HL-60 (cell line): ENCODE results near the gene TSHZ2.

Source experiments
- DNase-seq, 2 experiments: peaks; one replicate each; pipeline ENCODE4 v3.0.0-alpha.2; 2010 to 2020; ENCODE audit warnings: low read depth in 1 of 2, low spot score in 1 of 2
- H3K27ac ChIP-seq: fragments of 250-450 bp; sonication (Bioruptor Pico); replicated peaks from 2 replicates; pipeline ENCODE4 v1.5.1; 2020; ENCODE audit warnings: mild to moderate bottlenecking, moderate library complexity
- H3K27me3 ChIP-seq: fragments of 250-450 bp; sonication (Bioruptor Pico); 2 replicates; pipeline ENCODE4 v1.5.1; 2021; ENCODE audit warnings: mild to moderate bottlenecking, moderate library complexity; ENCODE audit not compliant: insufficient read depth, poor library complexity, severe bottlenecking
- H3K4me3 ChIP-seq: replicated peaks from 2 replicates; pipeline ENCODE4 v1.5.1; 2011; ENCODE audit warnings: mild to moderate bottlenecking, control low read depth, low read length; ENCODE audit not compliant: insufficient read depth
- CTCF ChIP-seq: IDR thresholded peaks from one replicate; pipeline ENCODE4 v1.5.1; 2011; ENCODE audit warnings: low read length, control low read depth, inconsistent platforms; ENCODE audit not compliant: insufficient read depth
- GABPA ChIP-seq: IDR thresholded peaks from 2 replicates; pipeline ENCODE4 v1.6.1; 2012; ENCODE audit warnings: low read depth
- POLR2AphosphoS5 ChIP-seq: IDR thresholded peaks from 2 replicates; pipeline ENCODE4 v1.6.1; 2012; ENCODE audit warnings: low read depth
- REST ChIP-seq: IDR thresholded peaks from 2 replicates; pipeline ENCODE4 v1.6.1; 2012; ENCODE audit warnings: low read depth; ENCODE audit not compliant: insufficient replicate concordance
- SPI1 ChIP-seq: IDR thresholded peaks from 2 replicates; pipeline ENCODE4 v1.6.1; 2012; ENCODE audit warnings: low read depth, mild to moderate bottlenecking, borderline replicate concordance

Gene TSHZ2

GRCh38 chr20:53072923-53073579 is 100.9 kb downstream of the TSHZ2 start:
- Histone ChIP-seq H3K27ac (no peak overlapping the region), H3K27me3 (peaks cover 7% of the 10 kb centered on the region), H3K4me3 (no peak overlapping the region)
- DNase-seq = no peak
- TF ChIP-seq SPI1 (no peak), REST (no peak), CTCF (no peak), GABPA (no peak), POLR2AphosphoS5 (no peak)

GRCh38 chr20:53073636-53074415 is 101.7 kb downstream of the TSHZ2 start:
- Histone ChIP-seq H3K27me3 (peaks cover 7% of the 10 kb centered on the region), H3K4me3 (no peak overlapping the region), H3K27ac (no peak overlapping the region)
- DNase-seq = no peak
- TF ChIP-seq REST (no peak), SPI1 (no peak), POLR2AphosphoS5 (no peak), GABPA (no peak)

GRCh38 chr20:53074811-53075314 is 102.7 kb downstream of the TSHZ2 start:
- DNase-seq = no peak
- TF ChIP-seq SPI1 (no peak), CTCF (no peak), POLR2AphosphoS5 (no peak), GABPA (no peak), REST (no peak)
- no peak overlapping the region for H3K4me3 ChIP-seq
- peaks cover 7% of the 10 kb centered on the region for H3K27me3 ChIP-seq
- no peak overlapping the region for H3K27ac ChIP-seq
